ENCODE data around the gene SLC22A17.

- TF ChIP-seq RAD21 (IDR thresholded peaks at IDR 0.05 in 1 of 2, conservative IDR thresholded peaks at IDR 0.05 in 1 of 2; ENCODE audit: low read depth in 2 of 2, low read length in 2 of 2) (no peak), POLR2AphosphoS5 (IDR thresholded peaks at IDR 0.05; ENCODE audit: low read depth, low read length) (no peak)
Observed at GRCh38 chr14:23401291-23401690, 48.6 kb upstream of the SLC22A17 start.

All from H1 (cell line).